Endothelial cell of umbilical vein (primary cell): ENCODE data around the gene HINT2. TPM values are rescaled to one million over a fixed set of nuclear protein-coding genes. Genes with fewer than 3 reads are reported as not detected.

Experiments
- BruUV-seq: library from RNA; stranded (reverse); fragments of 400-500 nt; replicated peaks from 2 replicates; lab custom pipeline; 2021; lab: Mats Ljungman, UMichigan
- CTCF ChIA-PET: fragments of 300-600, 350-600 bp; sonication (Branson Sonifier 250); formaldehyde crosslinking; loops from one replicate; lab custom pipeline; 2021; ENCODE audit warnings: antibody characterized with exemption, inconsistent platforms; lab: Charles Lee
- POLR2A ChIA-PET: fragments of 300-600, 350-600 bp; sonication (Branson Sonifier 250); formaldehyde crosslinking; loops from one replicate; lab custom pipeline; 2021; ENCODE audit warnings: antibody characterized with exemption, inconsistent platforms; lab: Charles Lee
- DNase-seq: peaks from one replicate; pipeline ENCODE4 v3.0.0-alpha.2; 2011; ENCODE audit warnings: low read depth, low spot score
- FAIRE-seq: peaks from 2 replicates; lab custom pipeline; 2011; peaks lifted over from hg19 to GRCh38; lab: Jason Lieb, UNC
- H2AFZ ChIP-seq: 2 replicates; pipeline ENCODE4 v1.6.0; 2012; ENCODE audit warnings: low read depth, low read length, control low read depth, inconsistent platforms
- H3K27ac ChIP-seq: 2 replicates; pipeline ENCODE4 v1.5.1; 2011; ENCODE audit warnings: low read depth, mild to moderate bottlenecking, control low read depth, low read length, moderate library complexity; ENCODE audit not compliant: insufficient read depth
- H3K27me3 ChIP-seq, 2 experiments: 2 replicates each; pipeline versions ENCODE4 v1.6.0 to v1.6.1; 2011; ENCODE audit warnings: low read length in 2 of 2, mixed read lengths in 1 of 2; ENCODE audit not compliant: control insufficient read depth in 2 of 2, insufficient read depth in 2 of 2
- H3K36me3 ChIP-seq, 2 experiments: 2 replicates in 1 of 2; 3 replicates in 1 of 2; pipeline ENCODE4 v1.5.1; 2011; ENCODE audit warnings: low read length in 2 of 2, mild to moderate bottlenecking in 1 of 2, moderate library complexity in 1 of 2; ENCODE audit not compliant: control insufficient read depth in 2 of 2, insufficient read depth in 2 of 2; ENCODE audit errors: extremely low read depth in 1 of 2
- H3K4me1 ChIP-seq: 3 replicates; pipeline ENCODE4 v1.5.1; 2011; ENCODE audit warnings: mild to moderate bottlenecking, low read length; ENCODE audit not compliant: control insufficient read depth, insufficient read depth; ENCODE audit errors: extremely low read depth
- H3K4me2 ChIP-seq: 2 replicates; pipeline ENCODE4 v1.6.1; 2011; ENCODE audit warnings: low read length, control low read depth, mixed read lengths; ENCODE audit not compliant: insufficient read depth
- H3K4me3 ChIP-seq, 3 experiments: fragments of 200-600 bp in 1 of 3; sonication (generic), shearing (Covaris generic) in 1 of 3; replicated peaks in 1 of 3; 2 replicates each; pipeline ENCODE4 v1.5.1; 2011 to 2016; ENCODE audit warnings: control low read depth in 3 of 3, low read length in 3 of 3, mild to moderate bottlenecking in 2 of 3, inconsistent platforms in 1 of 3, low read depth in 1 of 3, moderate library complexity in 1 of 3; ENCODE audit not compliant: insufficient read depth in 1 of 3
- H3K79me2 ChIP-seq: 2 replicates; pipeline ENCODE4 v1.6.0; 2012; ENCODE audit warnings: low read length, inconsistent platforms; ENCODE audit not compliant: control insufficient read depth, insufficient read depth
- H3K9ac ChIP-seq: replicated peaks from 2 replicates; pipeline ENCODE3; 2011; ENCODE audit warnings: low read length, control low read depth; ENCODE audit not compliant: insufficient read depth; ENCODE audit errors: extremely low read depth
- H3K9me1 ChIP-seq: replicated peaks from 3 replicates; pipeline ENCODE4 v1.6.0; 2011; ENCODE audit warnings: mild to moderate bottlenecking, low read length; ENCODE audit not compliant: control insufficient read depth, insufficient read depth; ENCODE audit errors: extremely low read depth
- H3K9me3 ChIP-seq: replicated peaks from 2 replicates; pipeline ENCODE4 v1.5.1; 2012; ENCODE audit warnings: low read length, inconsistent platforms; ENCODE audit not compliant: control insufficient read depth, insufficient read depth
- H4K20me1 ChIP-seq: replicated peaks from 2 replicates; pipeline ENCODE3; 2011; ENCODE audit warnings: mild to moderate bottlenecking, low read length; ENCODE audit not compliant: control insufficient read depth, insufficient read depth; ENCODE audit errors: extremely low read depth
- EZH2 ChIP-seq: IDR thresholded peaks from 2 replicates; pipeline ENCODE4 v1.6.1; 2012; ENCODE audit warnings: borderline replicate concordance, low read depth, mild to moderate bottlenecking, moderate library complexity, low read length, inconsistent platforms; ENCODE audit not compliant: severe bottlenecking
- GATA2 ChIP-seq: IDR thresholded peaks from 2 replicates; pipeline ENCODE4 v1.7.0; 2011; ENCODE audit warnings: low read depth, mild to moderate bottlenecking, moderate library complexity, mixed read lengths, low read length; ENCODE audit not compliant: insufficient read length, insufficient read depth
- JUN ChIP-seq: IDR thresholded peaks from 2 replicates; pipeline ENCODE4 v1.6.1; 2011; ENCODE audit warnings: borderline replicate concordance, low read depth; ENCODE audit not compliant: insufficient read length, insufficient read depth
- POLR2A ChIP-seq: IDR thresholded peaks from 2 replicates; pipeline ENCODE4 v1.6.1; 2012; ENCODE audit warnings: low read depth, mild to moderate bottlenecking, control low read depth, low read length
- POLR2AphosphoS5 ChIP-seq: IDR thresholded peaks from 2 replicates; pipeline ENCODE4 v1.6.1; 2012; ENCODE audit warnings: low read depth, mild to moderate bottlenecking, control low read depth, low read length, moderate library complexity; ENCODE audit not compliant: insufficient read depth
- dilution Hi-C: fragments of 300-500 bp; cut with MboI; formaldehyde crosslinking; loops from one replicate; pipeline ENCODE4 v1.15.0; 2019; ENCODE audit warnings: low sequenced_read_pairs; ENCODE audit not compliant: extremely low pct_ligation_motif_present
- intact Hi-C: fragments of 100-400 bp; cut with micrococcal nuclease; formaldehyde crosslinking; loops from one replicate; pipeline ENCODE4 v1.10.0; 2022
- polyA plus RNA-seq, 4 experiments: library from polyadenylated mRNA; depleted of rRNA in 3 of 4; stranded (reverse) in 3 of 4; unstranded in 1 of 4; fragments of >200 nt; gene quantifications; 2 replicates each; pipeline versions ENCODE4 v1.2.1 to v1.2.3, GENCODE V29; 2011 to 2012; ENCODE audit warnings: missing spikeins in 1 of 4
- total RNA-seq: library from RNA; stranded (reverse); gene quantifications from 2 replicates; pipeline ENCODE4 v1.2.3, GENCODE V29; 2021
- TF ChIP-seq, protein P1 (sequence below), 2 donors: IDR thresholded peaks; 1 replicate in 1 of 2; 2 replicates in 1 of 2; pipeline ENCODE4 v1.5.1; 2011; ENCODE audit warnings: low read length in 2 of 2, mild to moderate bottlenecking in 2 of 2, moderate library complexity in 2 of 2, control low read depth in 1 of 2, inconsistent platforms in 1 of 2, low read depth in 1 of 2; ENCODE audit not compliant: insufficient read depth in 1 of 2; ENCODE audit errors: extremely low read depth in 1 of 2

Gene HINT2
- total and polyA plus RNA-seq, 2 donors (not counting 3 experiments of a cell fraction or from before 2014, with no cell fraction given), result 27.2 to 42.1 TPM

DNA sequence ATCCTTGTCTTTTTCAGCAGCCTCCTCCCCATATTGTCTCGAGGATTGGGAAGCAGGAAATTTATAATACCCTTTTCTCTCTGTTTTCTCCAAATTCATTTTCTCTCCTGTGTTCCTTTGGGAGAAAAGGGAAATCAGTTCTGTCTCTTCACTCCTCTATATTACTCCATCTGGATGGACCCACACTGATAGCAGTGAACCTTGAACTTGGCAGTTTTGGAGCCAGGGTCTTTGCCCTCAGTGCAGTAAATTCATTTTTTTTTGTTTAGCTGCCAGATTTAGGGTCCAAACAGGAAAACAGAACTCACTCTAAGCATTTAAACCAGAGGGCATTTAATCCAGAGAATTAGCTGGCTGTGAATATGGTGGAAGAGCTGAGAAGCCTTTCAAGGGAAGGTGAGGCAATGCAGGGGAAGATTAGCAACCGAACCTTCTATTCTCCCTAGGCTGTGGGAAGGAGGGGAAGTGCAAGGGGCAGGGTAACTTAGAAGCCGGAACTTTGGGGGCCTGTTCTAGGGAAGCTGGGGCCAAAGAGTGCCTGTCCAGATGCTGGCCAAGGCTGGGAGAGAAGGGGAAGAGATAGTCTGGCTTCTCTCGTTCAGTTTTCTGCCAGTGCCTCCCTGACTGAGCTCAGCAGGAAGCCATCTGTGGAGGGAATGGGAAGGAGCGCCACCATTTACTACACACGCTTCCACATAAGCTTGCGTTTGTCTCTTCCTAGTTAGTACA lies 39.8 kb downstream of the HINT2 start:
- CTCF ChIA-PET, result interaction anchor here (0.7 to 3.5 kb wide), 17 partner anchors 13 to 136 kb away, joined by 3 to 25 read pairs (median 5); partner anchors contain the start of gene MSMP
- DNase-seq, result peak; percentile 79
- Histone ChIP-seq H4K20me1 (no peaks in the 10 kb centered on the region), H3K4me2 (peak overlapping the region; percentile 60), H3K36me3 (no peaks in the 10 kb centered on the region), H2AFZ (peak overlapping the region; percentile 98), H3K9ac (peak overlapping the region; percentile 47), H3K4me1 (peaks cover 36% of the 10 kb centered on the region), H3K4me3 (peak overlapping the region in 1 of 3 experiments; percentile 13), H3K27me3 (no peaks in the 10 kb centered on the region), H3K9me3 (no peaks in the 10 kb centered on the region), H3K9me1 (no peaks in the 10 kb centered on the region), H3K27ac (peak overlapping the region; percentile 52), H3K79me2 (no peaks in the 10 kb centered on the region)
- no peak for TF ChIP-seq JUN
- no peak for TF ChIP-seq GATA2
- no peak for TF ChIP-seq EZH2
- no peak for TF ChIP-seq POLR2A
- TF ChIP-seq, protein P1, sequence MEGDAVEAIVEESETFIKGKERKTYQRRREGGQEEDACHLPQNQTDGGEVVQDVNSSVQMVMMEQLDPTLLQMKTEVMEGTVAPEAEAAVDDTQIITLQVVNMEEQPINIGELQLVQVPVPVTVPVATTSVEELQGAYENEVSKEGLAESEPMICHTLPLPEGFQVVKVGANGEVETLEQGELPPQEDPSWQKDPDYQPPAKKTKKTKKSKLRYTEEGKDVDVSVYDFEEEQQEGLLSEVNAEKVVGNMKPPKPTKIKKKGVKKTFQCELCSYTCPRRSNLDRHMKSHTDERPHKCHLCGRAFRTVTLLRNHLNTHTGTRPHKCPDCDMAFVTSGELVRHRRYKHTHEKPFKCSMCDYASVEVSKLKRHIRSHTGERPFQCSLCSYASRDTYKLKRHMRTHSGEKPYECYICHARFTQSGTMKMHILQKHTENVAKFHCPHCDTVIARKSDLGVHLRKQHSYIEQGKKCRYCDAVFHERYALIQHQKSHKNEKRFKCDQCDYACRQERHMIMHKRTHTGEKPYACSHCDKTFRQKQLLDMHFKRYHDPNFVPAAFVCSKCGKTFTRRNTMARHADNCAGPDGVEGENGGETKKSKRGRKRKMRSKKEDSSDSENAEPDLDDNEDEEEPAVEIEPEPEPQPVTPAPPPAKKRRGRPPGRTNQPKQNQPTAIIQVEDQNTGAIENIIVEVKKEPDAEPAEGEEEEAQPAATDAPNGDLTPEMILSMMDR (IDR thresholded peaks at IDR 0.05; ENCODE audit: extremely low read depth in 1 of 2, insufficient read depth in 1 of 2, low read depth in 1 of 2, low read length in 2 of 2), result no peak
- TF ChIP-seq POLR2AphosphoS5, result no peak
- no TSS peak for BruUV-seq
- intact Hi-C loops, result loop anchor here (1.0 kb wide), 1 partner anchor 43 kb away; the partner anchor contains the start of genes CREB3 and TLN1
- dilution Hi-C loops, result no loop called here
- FAIRE-seq, result peak; percentile 80
- POLR2A ChIA-PET, result interaction anchor here (0.6 to 1.1 kb wide), 4 partner anchors 14 to 181 kb away, joined by 3 to 8 read pairs (median 3); no protein-coding TSS in a partner anchor
